ENCODE measurements around the gene NFX1. TPM values are rescaled to one million over a fixed set of nuclear protein-coding genes. Genes with fewer than 3 reads are reported as not detected.

The NFX1 gene
- total and polyA plus RNA-seq, 3 donors from 2014 or later, result 30.0 to 48.6 (median 46.7) TPM

DNA sequence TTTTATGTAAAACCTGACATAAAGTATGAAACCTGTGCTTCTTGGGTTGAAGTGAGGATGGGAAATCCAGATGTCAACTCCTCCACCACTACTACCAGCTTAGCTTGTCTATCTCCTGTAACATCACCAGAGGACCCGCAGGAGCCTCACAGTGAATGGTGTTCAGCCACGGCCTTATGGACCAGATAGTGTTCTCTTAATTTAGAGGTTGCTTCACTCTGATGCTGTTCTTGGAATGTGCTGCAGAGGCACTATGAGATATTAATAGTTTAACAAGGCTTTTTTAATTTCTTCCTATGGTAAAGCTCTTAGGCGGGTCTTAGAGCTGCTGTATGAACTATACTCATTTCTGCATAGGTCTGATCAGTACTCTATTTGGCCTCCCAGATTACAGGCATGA is 27.9 kb downstream of the NFX1 start:
- no peaks in the 10 kb centered on the region for H3K27me3 ChIP-seq
- H3K27ac ChIP-seq, result no peak overlapping the region
- no peak for DNase-seq
- TF ChIP-seq, protein P1, sequence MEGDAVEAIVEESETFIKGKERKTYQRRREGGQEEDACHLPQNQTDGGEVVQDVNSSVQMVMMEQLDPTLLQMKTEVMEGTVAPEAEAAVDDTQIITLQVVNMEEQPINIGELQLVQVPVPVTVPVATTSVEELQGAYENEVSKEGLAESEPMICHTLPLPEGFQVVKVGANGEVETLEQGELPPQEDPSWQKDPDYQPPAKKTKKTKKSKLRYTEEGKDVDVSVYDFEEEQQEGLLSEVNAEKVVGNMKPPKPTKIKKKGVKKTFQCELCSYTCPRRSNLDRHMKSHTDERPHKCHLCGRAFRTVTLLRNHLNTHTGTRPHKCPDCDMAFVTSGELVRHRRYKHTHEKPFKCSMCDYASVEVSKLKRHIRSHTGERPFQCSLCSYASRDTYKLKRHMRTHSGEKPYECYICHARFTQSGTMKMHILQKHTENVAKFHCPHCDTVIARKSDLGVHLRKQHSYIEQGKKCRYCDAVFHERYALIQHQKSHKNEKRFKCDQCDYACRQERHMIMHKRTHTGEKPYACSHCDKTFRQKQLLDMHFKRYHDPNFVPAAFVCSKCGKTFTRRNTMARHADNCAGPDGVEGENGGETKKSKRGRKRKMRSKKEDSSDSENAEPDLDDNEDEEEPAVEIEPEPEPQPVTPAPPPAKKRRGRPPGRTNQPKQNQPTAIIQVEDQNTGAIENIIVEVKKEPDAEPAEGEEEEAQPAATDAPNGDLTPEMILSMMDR (IDR thresholded peaks at IDR 0.05), result no peak
- no peak for TF ChIP-seq POLR2A (IDR thresholded peaks at IDR 0.05)
- intact Hi-C loops (cut with DNase I; ENCODE audit: low total_unique reads), result no loop called here
- WGBS, 2 donors, result 93 to 95% methylated on average over 3 of the region's 3 CpGs
- H3K4me1 ChIP-seq, result peaks cover 12% of the 10 kb centered on the region
- no peaks in the 10 kb centered on the region for H3K9me3 ChIP-seq
- H3K36me3 ChIP-seq (ENCODE audit: low read depth, missing control alignments), result no peaks in the 10 kb centered on the region
- H3K4me3 ChIP-seq, result no peak overlapping the region

DNA sequence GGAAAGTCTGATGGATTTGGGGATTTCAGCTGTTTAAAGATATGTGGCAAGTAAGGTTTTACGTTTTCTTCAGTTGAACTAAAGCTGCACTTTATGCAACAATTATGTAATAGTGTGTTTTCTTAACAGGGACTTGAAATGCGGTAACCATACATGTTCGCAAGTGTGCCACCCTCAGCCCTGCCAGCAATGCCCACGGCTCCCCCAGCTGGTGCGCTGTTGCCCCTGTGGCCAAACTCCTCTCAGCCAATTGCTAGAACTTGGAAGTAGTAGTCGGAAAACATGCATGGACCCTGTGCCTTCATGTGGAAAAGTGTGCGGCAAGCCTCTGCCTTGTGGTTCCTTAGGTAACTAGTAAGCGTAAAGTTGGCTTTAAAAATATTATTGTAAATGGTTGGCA is 28.5 kb downstream of the NFX1 start:
- Histone ChIP-seq H3K4me3 (no peak overlapping the region), H3K27me3 (no peaks in the 10 kb centered on the region), H3K27ac (no peak overlapping the region), H3K4me1 (peaks cover 12% of the 10 kb centered on the region), H3K36me3 (ENCODE audit: low read depth, missing control alignments) (no peaks in the 10 kb centered on the region), H3K9me3 (no peaks in the 10 kb centered on the region)
- 98% methylated on average over 8 of the region's 8 CpGs for WGBS, 2 donors
- TF ChIP-seq POLR2A (IDR thresholded peaks at IDR 0.05), result no peak
- TF ChIP-seq, protein P1 (IDR thresholded peaks at IDR 0.05), result no peak
- DNase-seq, result no peak
- intact Hi-C loops (cut with DNase I; ENCODE audit: low total_unique reads), result no loop called here

DNA sequence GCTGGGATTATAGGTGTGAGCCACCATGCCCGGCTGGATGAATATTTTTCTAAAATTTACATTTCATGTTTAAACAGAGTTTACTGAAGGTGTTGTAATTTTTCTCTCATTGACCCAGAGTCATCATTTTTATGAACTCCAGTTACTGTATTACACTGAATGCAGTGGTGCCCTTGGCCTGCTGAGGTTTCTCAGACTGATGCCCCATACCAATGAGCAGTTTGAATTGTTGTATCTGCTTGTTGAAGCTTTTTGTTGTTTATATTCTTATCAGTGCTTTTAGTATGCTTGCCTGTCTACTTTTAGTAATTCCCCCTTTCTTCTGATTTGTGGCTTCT is 29.9 kb downstream of the NFX1 start:
- no peak for DNase-seq
- 63 to 67% methylated on average over 1 of the region's 1 CpG for WGBS, 2 donors
- no peak overlapping the region for H3K4me3 ChIP-seq
- TF ChIP-seq POLR2A (IDR thresholded peaks at IDR 0.05), result no peak
- TF ChIP-seq, protein P1 (IDR thresholded peaks at IDR 0.05), result no peak
- intact Hi-C loops (cut with DNase I; ENCODE audit: low total_unique reads), result no loop called here
- no peaks in the 10 kb centered on the region for H3K9me3 ChIP-seq
- H3K36me3 ChIP-seq (ENCODE audit: low read depth, missing control alignments), result no peaks in the 10 kb centered on the region
- no peaks in the 10 kb centered on the region for H3K27me3 ChIP-seq
- peaks cover 12% of the 10 kb centered on the region for H3K4me1 ChIP-seq
- H3K27ac ChIP-seq, result peak overlapping the region; percentile 14 to 46

DNA sequence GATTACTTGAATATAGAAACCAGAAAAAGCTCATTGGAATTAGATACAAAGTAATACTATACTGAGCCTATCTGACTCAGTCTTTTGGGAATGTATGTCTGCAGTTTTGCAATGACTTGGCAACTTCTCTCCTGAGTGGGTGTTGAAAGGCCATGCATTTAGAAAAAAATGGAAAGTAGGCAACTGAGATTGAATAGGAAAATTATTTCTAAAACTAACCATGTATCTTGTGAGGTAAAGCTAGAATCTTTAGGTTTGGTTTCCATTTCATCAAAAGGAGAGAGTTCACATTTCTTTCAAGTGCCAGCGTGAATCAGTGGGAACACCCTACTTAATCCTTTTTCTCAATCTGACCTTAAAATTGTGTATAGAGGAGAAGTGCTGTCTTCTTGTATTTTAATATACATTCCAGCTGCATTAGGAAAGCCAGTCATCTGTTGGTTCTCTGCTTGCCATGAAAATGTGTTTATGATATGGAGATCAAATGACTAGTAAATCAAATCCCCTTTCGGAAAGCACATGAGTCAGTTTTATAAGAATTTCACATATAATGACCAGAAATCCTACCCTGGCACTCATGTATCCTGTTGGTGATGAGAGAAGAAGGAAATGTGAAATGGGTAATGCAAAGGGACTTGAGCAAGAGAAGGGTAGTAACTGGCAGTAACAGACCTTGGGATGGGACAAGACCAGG is 30.4 kb downstream of the NFX1 start:
- peak; percentile 37 for DNase-seq
- Histone ChIP-seq H3K4me1 (peaks cover 9% of the 10 kb centered on the region), H3K27ac (no peak overlapping the region), H3K36me3 (ENCODE audit: low read depth, missing control alignments) (no peaks in the 10 kb centered on the region), H3K9me3 (no peaks in the 10 kb centered on the region), H3K27me3 (no peaks in the 10 kb centered on the region), H3K4me3 (no peak overlapping the region)
- WGBS, 2 donors, result 85 to 89% methylated on average over 2 of the region's 2 CpGs
- TF ChIP-seq POLR2A (IDR thresholded peaks at IDR 0.05), result no peak
- TF ChIP-seq, protein P1 (IDR thresholded peaks at IDR 0.05), result no peak
- intact Hi-C loops (cut with DNase I; ENCODE audit: low total_unique reads), result no loop called here

DNA sequence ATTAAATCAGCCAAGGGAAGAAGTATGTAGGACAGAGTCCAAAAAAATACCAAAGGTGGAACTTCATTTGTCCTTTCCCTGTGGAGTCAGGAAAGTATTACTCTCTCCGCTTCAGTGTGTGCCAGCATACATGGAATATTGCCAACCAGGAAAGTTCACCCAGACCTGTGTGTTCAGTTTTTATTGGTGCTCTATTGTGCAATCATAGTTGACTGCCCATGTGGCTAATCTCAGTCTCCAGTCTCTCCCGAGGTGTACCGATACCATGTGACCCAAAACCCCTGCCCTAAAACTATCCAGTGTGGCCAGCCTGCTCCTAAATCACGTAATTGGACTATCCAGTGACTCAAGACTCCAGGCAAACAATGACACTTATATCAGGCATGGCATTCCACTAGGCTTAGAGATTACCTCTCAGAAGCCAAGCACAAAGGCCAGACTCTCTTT is 38.8 kb downstream of the NFX1 start:
- DNase-seq, result no peak
- Histone ChIP-seq H3K36me3 (ENCODE audit: low read depth, missing control alignments) (no peaks in the 10 kb centered on the region), H3K4me1 (no peaks in the 10 kb centered on the region), H3K4me3 (no peak overlapping the region), H3K27ac (no peak overlapping the region), H3K9me3 (no peaks in the 10 kb centered on the region), H3K27me3 (no peaks in the 10 kb centered on the region)
- TF ChIP-seq, protein P1 (IDR thresholded peaks at IDR 0.05), result no peak
- TF ChIP-seq POLR2A (IDR thresholded peaks at IDR 0.05), result no peak
- 72 to 80% methylated on average over 4 of the region's 4 CpGs for WGBS, 2 donors
- intact Hi-C loops (cut with DNase I; ENCODE audit: low total_unique reads), result no loop called here

Data from testis (tissue), 3 donors.